Stimulated activated CD8-positive, alpha-beta memory T cell treated with anti-CD3 and anti-CD28 coated beads, Interleukin-4, amount 100 ng/mL, for 1 hour (primary cell): ENCODE measurements around the gene DLG2.

Source experiments
- DNase-seq, 2 donors: peaks; one replicate each; pipeline ENCODE4 v3.0.0-alpha.2; 2020; ENCODE audit warnings: low read depth in 2 of 2, low spot score in 1 of 2

Gene DLG2

GRCh38 chr11:83918476-83918875 is 1708.7 kb downstream of the DLG2 start:
- no peak for DNase-seq

GRCh38 chr11:83914995-83915394 is 1712.1 kb downstream of the DLG2 start:
- no peak for DNase-seq

GRCh38 chr11:83909579-83910534 is 1717.3 kb downstream of the DLG2 start:
- no peak for DNase-seq

- DNase-seq, result no peak
Measured at GRCh38 chr11:83908298-83908856, 1718.8 kb downstream of the DLG2 start.

GRCh38 chr11:83895516-83895915 is 1731.6 kb downstream of the DLG2 start:
- no peak for DNase-seq

GRCh38 chr11:83881428-83881827 is 1745.7 kb downstream of the DLG2 start:
- no peak for DNase-seq

- DNase-seq, result no peak
Measured at GRCh38 chr11:83871054-83871453, 1756.1 kb downstream of the DLG2 start.

- no peak for DNase-seq
Measured at GRCh38 chr11:83866655-83867054, 1760.5 kb downstream of the DLG2 start.

GRCh38 chr11:83865636-83866461 is 1761.3 kb downstream of the DLG2 start:
- DNase-seq, result no peak

GRCh38 chr11:83864412-83865057 is 1762.6 kb downstream of the DLG2 start:
- no peak for DNase-seq

- no peak for DNase-seq
Measured at GRCh38 chr11:83863272-83863671, 1763.9 kb downstream of the DLG2 start.

- DNase-seq, result no peak
Measured at GRCh38 chr11:83862691-83863090, 1764.5 kb downstream of the DLG2 start.

- DNase-seq, result no peak
Measured at GRCh38 chr11:83862033-83862432, 1765.1 kb downstream of the DLG2 start.

GRCh38 chr11:83858694-83859093 is 1768.5 kb downstream of the DLG2 start:
- no peak for DNase-seq

GRCh38 chr11:83855237-83855636 is 1771.9 kb downstream of the DLG2 start:
- DNase-seq, result no peak

- no peak for DNase-seq
Measured at GRCh38 chr11:83852775-83853442, 1774.2 kb downstream of the DLG2 start.

- no peak for DNase-seq
Measured at GRCh38 chr11:83852012-83852411, 1775.1 kb downstream of the DLG2 start.

- no peak for DNase-seq
Measured at GRCh38 chr11:83847467-83848034, 1779.6 kb downstream of the DLG2 start.

GRCh38 chr11:83845797-83846196 is 1781.3 kb downstream of the DLG2 start:
- DNase-seq, result no peak

GRCh38 chr11:83840326-83840725 is 1786.8 kb downstream of the DLG2 start:
- no peak for DNase-seq
